Large intestine (tissue), 3 donors: ENCODE results near the gene JUND. TPM values are rescaled to one million over a fixed set of nuclear protein-coding genes. Genes with fewer than 3 reads are reported as not detected.

Experiments
- DNase-seq, 2 donors: peaks; one replicate each; pipeline versions ENCODE4 v3.0.0 to v3.0.0-alpha.2; 2013
- H3K27ac ChIP-seq: one replicate; pipeline ENCODE4 v1.5.1; 2013; ENCODE audit warnings: low read length
- H3K27me3 ChIP-seq: 2 replicates; pipeline ENCODE4 v1.6.1; 2013; ENCODE audit warnings: low read length; ENCODE audit not compliant: control insufficient read depth, insufficient read depth
- H3K36me3 ChIP-seq: 2 replicates; pipeline ENCODE4 v1.6.1; 2013; ENCODE audit warnings: low read length; ENCODE audit not compliant: control insufficient read depth, insufficient read depth
- H3K4me1 ChIP-seq: one replicate; pipeline ENCODE4 v1.6.1; 2013; ENCODE audit warnings: low read length; ENCODE audit not compliant: control insufficient read depth, insufficient read depth
- H3K4me3 ChIP-seq: one replicate; pipeline ENCODE4 v1.5.1; 2013; ENCODE audit warnings: low read length
- H3K9me3 ChIP-seq: one replicate; pipeline ENCODE4 v1.6.1; 2013; ENCODE audit warnings: mild to moderate bottlenecking, low read depth, low read length, moderate library complexity; ENCODE audit not compliant: control insufficient read depth
- WGBS: methylation state at CpG from one replicate; pipeline ENCODE4 v1.1.5; 2013; ENCODE audit warnings: low lambda C conversion rate; ENCODE audit not compliant: insufficient coverage; 5-methylcytosine and 5-hydroxymethylcytosine counted together
- polyA plus RNA-seq: library from polyadenylated mRNA; unstranded; fragments of 120-200 nt; gene quantifications from one replicate; pipeline ENCODE4 v1.2.1, GENCODE V29; 2013

Gene JUND
- polyA plus RNA-seq, 1 donor = 163 TPM

DNA sequence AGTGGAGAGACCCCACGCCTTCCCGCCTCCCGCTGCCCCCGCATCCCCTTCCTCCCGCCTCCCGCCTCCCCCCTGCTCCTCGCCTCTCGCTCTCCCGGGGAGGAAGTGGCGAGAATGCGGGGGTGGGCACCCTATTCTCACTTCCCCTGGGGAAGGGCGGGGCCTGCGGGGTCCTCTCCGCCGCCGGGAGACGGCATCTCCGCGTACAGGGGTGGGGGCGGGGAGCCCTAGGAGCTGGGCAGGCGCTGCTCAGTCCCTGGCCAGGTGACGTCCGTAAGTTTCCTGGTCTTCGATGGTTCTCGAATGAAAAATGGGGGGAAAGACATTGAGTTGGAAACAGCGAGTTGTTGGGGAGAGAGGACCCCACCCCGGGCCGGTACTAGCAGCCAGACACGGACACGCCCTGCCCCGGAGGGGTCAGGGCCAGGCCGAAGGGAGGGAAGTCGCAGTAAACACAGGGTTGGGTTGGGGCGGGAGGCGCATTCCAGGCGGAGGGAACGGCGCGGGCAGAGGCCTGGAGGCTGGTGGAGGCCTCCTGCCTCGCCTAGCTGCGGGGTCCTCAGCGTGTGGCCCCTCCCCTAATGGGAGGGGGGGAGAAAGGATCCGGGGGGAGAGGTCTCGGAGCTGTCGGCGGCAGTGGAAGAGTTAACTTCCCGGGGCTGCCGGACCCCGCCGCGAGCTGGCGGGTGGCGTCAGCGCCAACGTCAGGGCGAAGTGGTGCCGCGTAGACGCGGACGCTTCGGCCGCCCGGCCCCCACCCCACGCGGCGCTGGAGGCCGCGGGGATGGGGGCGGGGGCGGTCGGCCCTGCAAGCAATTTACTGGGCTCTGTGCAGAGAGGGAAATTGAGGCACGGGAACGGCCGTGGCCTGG lies 10.4 kb upstream of the JUND start:
- Histone ChIP-seq H3K27me3 (peaks cover 3% of the 10 kb centered on the region), H3K36me3 (no peaks in the 10 kb centered on the region), H3K4me1 (peaks cover 30% of the 10 kb centered on the region), H3K9me3 (peaks cover 9% of the 10 kb centered on the region), H3K4me3 (peak overlapping the region; percentile 79), H3K27ac (peak overlapping the region; percentile 83)
- WGBS = no CpG with 5 or more reads among the region's 75 CpGs
- DNase-seq = peak; percentile 86 to 93

DNA sequence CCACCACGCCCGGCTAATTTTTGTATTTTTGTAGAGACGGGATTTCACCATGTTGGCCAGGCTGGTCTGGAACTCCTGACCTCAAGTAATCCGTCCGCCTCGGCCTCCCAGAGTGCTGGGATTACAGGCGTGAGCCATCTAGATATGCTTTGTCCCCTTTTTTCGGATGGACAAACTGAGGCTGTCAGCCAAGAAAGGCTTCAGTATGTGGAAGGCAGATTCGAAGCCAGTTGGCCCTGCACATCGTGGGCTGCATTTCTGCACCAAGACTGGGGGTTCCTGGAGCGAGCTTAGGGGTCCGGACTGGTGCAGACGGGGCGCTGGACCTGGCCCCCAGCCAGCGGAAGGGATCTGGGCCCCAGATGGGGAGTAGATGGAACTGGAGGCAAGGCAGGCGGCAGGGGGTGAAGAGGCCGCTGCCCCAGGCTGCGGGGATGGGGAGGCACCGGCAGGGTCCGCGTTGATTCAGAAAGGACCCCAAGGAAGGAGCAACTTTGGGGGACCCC lies 9.7 kb upstream of the JUND start:
- Histone ChIP-seq H3K4me1 (peaks cover 30% of the 10 kb centered on the region), H3K36me3 (no peaks in the 10 kb centered on the region), H3K9me3 (peaks cover 9% of the 10 kb centered on the region), H3K4me3 (peak overlapping the region; percentile 79), H3K27ac (peak overlapping the region; percentile 83), H3K27me3 (peaks cover 3% of the 10 kb centered on the region)
- DNase-seq = no peak
- WGBS = no CpG with 5 or more reads among the region's 21 CpGs

DNA sequence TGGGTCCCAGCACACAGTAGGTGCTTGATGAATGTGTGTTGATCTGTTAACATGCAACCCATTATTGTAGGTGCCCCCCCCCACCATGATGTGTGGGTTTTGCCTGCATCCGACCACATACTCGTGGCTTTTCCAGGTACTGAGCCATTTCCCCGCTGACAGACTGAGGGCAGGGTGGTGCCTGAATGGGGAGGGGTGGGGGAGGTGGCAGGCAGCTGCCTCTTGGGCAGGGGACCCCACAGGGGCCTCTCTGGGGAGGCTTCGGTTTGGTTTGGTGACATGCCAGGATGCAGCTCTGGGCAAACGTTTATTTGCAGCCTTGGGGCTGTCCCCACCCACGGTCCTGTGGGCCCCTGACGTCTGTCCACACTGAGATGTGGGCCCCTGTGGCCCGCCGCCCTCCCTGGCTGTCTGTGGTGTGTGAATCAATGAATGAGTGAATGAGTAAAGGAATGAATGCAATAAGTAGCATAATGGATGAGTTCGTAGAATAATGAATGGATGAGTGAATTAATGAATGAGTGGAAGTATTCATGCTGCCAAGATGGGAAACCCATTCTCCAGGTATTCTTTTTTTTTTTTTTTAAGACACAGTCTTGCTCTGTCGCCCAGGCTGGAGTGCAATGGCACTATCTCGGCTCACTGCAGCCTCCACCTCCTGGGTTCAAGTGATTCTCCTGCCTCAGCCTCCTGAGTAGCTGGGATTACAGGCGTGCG lies 9.0 kb upstream of the JUND start:
- 76% methylated on average over 3 of the region's 14 CpGs for WGBS
- H3K36me3 ChIP-seq = no peaks in the 10 kb centered on the region
- peak in 1 of 2 donors; percentile 37 for DNase-seq
- H3K27ac ChIP-seq = peak overlapping the region; percentile 5
- H3K27me3 ChIP-seq = peaks cover 3% of the 10 kb centered on the region
- peaks cover 6% of the 10 kb centered on the region for H3K9me3 ChIP-seq
- H3K4me1 ChIP-seq = peaks cover 30% of the 10 kb centered on the region
- no peak overlapping the region for H3K4me3 ChIP-seq

DNA sequence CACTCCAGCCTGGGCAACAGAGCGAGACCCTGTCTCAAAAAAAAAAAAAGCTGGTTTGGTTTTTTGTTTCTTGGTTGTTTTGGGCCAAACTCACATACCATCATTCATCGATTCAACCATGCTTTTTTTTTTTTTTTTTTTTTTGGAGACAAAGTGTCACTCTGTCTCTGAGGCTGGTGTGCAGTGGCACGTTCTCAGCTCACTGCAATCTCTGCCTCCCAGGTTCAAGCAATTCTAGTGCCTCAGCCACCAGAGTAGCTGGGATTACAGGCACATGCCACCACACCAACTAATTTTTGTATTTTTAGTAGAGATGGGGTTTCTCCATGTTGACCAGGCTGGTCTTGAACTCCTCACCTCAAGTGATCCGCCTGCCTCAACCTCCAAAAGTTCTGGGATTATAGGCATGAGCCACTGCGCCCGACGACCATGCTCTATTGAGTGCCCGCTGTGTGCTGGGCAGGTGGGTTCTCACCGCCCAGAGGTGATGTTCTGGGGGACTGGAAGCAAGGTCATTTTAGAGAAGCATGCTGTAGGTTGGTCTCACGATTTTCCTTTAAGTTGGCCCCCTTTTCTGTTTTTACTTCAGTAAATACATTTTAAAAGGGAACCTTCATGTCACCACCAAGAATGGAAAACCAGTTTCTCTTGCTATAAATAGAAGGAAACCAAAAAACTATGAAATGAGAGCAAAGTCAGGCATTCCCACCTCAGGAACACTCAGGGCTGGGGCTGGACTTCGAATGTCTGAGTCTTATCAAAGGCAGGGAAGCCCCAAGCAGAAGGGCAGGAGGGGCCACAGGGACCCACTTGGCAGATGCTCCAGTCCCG lies 8.3 kb upstream of the JUND start:
- Histone ChIP-seq H3K4me3 (no peak overlapping the region), H3K4me1 (peaks cover 37% of the 10 kb centered on the region), H3K9me3 (no peaks in the 10 kb centered on the region), H3K36me3 (no peaks in the 10 kb centered on the region), H3K27ac (peak overlapping the region; percentile 4), H3K27me3 (peaks cover 3% of the 10 kb centered on the region)
- WGBS = no CpG with 5 or more reads among the region's 12 CpGs
- peak in 1 of 2 donors; percentile 44 for DNase-seq

DNA sequence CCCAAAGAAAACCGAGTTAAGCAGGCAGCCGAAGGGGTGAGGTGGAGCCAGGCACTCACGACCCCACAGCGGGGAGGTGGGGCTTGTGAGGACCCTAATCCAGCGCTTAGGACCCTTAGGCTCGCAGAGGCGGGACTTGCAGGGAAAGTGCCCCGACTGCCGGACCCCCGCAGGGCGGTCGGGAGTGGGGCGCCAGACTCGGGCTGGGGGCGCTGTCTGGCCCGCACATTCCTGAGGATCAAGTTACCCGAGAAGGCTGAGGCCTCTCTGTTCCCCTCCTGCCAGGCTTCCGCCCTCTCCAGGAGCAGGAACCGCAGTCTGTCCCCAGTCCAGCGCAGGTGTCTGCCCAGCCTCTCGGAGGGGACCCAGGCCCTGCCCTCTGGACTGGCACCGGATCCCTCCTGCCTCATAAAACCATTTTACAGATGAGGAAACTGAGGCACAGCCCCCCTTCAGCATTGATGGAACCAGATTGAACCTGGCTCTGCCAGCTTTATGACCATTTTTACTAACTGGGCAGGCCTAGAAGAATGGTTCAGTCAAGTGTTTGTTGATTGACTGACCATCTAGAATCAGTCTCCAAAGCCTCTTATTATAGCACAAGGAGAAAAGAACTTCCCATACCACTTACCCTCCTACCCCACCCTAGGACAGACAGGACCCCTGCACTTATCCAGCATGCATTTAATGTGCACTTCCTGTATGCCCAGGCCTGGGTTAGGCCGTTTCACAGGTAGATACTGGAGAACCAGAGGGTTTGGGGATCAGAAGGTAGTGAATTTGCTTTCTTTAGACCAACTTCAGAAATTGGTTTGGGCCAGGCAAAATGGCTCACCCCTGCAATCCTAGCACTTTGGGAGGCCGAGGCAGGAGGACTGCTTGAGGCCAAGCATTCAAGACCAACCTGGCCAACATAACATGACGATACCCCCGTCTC lies 6.7 kb upstream of the JUND start:
- H3K4me3 ChIP-seq = no peak overlapping the region
- no peak for DNase-seq
- no peak overlapping the region for H3K27ac ChIP-seq
- H3K27me3 ChIP-seq = no peaks in the 10 kb centered on the region
- H3K9me3 ChIP-seq = no peaks in the 10 kb centered on the region
- no CpG with 5 or more reads among the region's 26 CpGs for WGBS
- no peaks in the 10 kb centered on the region for H3K36me3 ChIP-seq
- peaks cover 40% of the 10 kb centered on the region for H3K4me1 ChIP-seq

DNA sequence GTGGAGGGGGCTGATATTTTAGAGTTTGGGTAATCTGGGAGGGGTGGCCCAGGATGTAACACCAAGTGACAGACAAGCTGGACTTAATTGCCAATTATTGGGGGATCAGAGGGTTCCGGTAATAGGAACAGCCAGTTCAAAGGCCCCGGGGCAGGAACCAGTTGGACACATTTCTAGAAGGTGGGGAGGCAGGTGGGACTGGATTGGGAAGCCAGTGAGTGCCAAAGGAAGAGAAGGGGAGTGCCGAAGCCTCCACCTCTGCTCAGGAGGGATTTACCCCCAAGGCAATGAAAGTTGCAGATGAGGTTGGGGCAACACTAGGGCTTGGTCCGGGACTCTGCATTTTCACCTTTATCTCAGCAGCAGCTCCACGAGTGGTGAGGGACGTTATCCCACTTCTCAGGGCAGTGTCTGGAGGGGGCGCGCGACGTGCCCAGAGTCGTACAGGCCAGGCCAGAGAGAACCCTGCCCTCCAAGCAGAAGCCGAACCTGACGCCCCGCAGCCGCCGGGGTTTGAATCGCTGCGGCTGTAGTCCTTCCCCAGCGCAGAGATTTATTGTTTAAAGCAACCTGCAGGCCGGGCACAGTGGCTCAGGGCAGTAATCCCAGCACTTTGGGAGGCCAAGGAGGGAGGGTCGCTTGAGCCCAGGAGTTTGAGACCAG lies 5.7 kb upstream of the JUND start:
- no CpG with 5 or more reads among the region's 21 CpGs for WGBS
- DNase-seq = no peak
- Histone ChIP-seq H3K27ac (no peak overlapping the region), H3K4me3 (no peak overlapping the region), H3K27me3 (no peaks in the 10 kb centered on the region), H3K9me3 (no peaks in the 10 kb centered on the region), H3K36me3 (no peaks in the 10 kb centered on the region), H3K4me1 (peaks cover 43% of the 10 kb centered on the region)

DNA sequence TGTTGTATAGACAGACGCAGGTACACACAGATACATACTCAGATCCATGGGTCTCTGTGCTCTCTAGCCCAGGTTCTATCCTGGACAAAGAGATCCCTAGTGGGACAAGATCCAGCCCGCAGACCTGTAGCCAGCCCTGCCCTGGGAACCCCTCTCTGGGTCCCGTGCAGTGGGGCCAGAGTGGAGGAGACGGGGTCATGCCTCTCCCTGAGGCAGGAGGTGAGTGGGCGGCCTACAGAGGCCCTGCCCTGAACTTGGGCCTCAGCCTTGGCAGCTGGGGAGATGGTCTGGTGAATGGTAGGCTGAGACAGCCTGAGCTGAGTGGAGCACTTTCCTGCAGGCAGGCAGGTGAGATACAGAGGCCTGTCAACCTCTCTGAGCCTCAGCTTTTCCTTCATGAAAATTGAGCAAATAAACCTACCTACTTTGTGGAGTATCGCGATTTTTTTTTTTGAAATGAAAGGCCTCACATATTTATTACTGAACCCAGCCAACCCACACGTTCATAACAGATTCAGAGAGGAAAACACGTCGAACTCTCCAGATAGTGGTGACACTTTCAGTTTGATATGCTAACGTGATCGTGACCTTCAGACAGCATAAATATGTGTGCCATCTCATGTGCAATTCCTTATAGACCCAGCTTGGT lies 3.4 kb upstream of the JUND start:
- no peaks in the 10 kb centered on the region for H3K27me3 ChIP-seq
- H3K9me3 ChIP-seq = no peaks in the 10 kb centered on the region
- peak overlapping the region; percentile 67 for H3K27ac ChIP-seq
- peaks cover 34% of the 10 kb centered on the region for H3K4me1 ChIP-seq
- H3K4me3 ChIP-seq = no peak overlapping the region
- no peaks in the 10 kb centered on the region for H3K36me3 ChIP-seq
- WGBS = no CpG with 5 or more reads among the region's 12 CpGs
- DNase-seq = peak in 1 of 2 donors; percentile 64

DNA sequence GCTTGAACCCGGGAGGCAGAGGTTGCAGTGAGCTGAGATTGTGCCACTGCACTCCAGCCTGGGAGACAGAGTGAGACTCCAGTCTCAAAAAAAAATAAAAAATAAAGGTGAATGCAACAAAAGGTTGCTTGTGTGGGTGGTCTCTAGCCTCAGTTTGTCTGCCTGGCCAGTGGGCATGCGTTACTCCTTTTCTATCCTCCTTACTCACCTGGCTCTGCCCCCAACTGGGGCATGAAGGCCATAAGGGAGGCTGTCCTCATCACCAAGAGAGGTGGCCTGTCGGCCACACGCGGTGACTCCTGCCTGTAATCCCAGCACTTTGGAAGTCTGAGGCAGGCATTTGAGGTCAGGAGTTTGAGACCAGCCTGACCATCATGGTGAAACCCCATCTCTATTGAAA lies 1.9 kb upstream of the JUND start:
- no peaks in the 10 kb centered on the region for H3K27me3 ChIP-seq
- DNase-seq = no peak
- H3K36me3 ChIP-seq = peaks cover 10% of the 10 kb centered on the region
- WGBS = no CpG with 5 or more reads among the region's 5 CpGs
- H3K9me3 ChIP-seq = no peaks in the 10 kb centered on the region
- peaks cover 40% of the 10 kb centered on the region for H3K4me1 ChIP-seq
- peak overlapping the region; percentile 99 for H3K27ac ChIP-seq
- no peak overlapping the region for H3K4me3 ChIP-seq

DNA sequence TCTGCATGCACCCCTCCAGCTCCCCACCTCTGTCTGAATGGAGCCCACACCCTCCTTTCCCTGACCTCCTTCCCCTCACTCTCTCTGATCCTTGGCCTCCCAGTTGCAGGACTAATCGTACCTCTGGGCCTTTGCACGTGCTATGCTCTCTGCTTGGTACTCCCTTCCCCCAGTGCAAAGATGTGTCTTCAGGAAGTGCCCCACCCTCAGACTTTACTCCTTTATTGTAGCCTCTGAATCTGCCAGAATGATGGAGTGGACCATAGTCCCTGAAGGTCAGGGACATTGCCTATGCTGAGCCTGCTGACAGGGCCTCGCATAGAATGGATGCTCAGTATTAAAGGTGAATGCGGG lies 1.3 kb upstream of the JUND start:
- H3K4me3 ChIP-seq = peak overlapping the region; percentile 39
- H3K27ac ChIP-seq = peak overlapping the region; percentile 99
- DNase-seq = peak; percentile 91 to 94
- no peaks in the 10 kb centered on the region for H3K27me3 ChIP-seq
- peaks cover 40% of the 10 kb centered on the region for H3K4me1 ChIP-seq
- no CpG with 5 or more reads among the region's 4 CpGs for WGBS
- no peaks in the 10 kb centered on the region for H3K9me3 ChIP-seq
- peaks cover 16% of the 10 kb centered on the region for H3K36me3 ChIP-seq
